ENCODE data around the gene OSBPL6. TPM values are rescaled to one million over a fixed set of nuclear protein-coding genes. Genes with fewer than 3 reads are reported as not detected.

The OSBPL6 gene
- total and polyA plus RNA-seq, 2 of the 13 experiments (the other 11 are each of a cell fraction or from before 2014, with no cell fraction given) = 0.03 to 0.11 TPM

GRCh38 chr2:178285287-178285615, 90.9 kb downstream of the OSBPL6 start (continued):
- TF ChIP-seq ZHX2 (IDR thresholded peaks at IDR 0.05; ENCODE audit: low read depth) (no peak), ZHX2 (CRISPR knock-in tag; IDR thresholded peaks at IDR 0.05; ENCODE audit: borderline replicate concordance) (no peak), ZNF224 (CRISPR knock-in tag; IDR thresholded peaks at IDR 0.05) (no peak), ZHX1 (CRISPR knock-in tag; IDR thresholded peaks at IDR 0.05; ENCODE audit: low read depth) (no peak), ZNF18 (CRISPR knock-in tag; IDR thresholded peaks at IDR 0.05; ENCODE audit: insufficient replicate concordance) (no peak), ZNF24 (IDR thresholded peaks at IDR 0.05) (no peak), AGO1 (IDR thresholded peaks at IDR 0.05; ENCODE audit: low read depth, low read length, poor library complexity, severe bottlenecking) (no peak), ZBTB46 (CRISPR knock-in tag; IDR thresholded peaks at IDR 0.05; ENCODE audit: borderline replicate concordance) (no peak), DMTF1 (CRISPR knock-in tag; IDR thresholded peaks at IDR 0.05) (no peak), MEF2D (CRISPR knock-in tag; IDR thresholded peaks at IDR 0.05) (no peak), BHLHE40 (IDR thresholded peaks at IDR 0.05; ENCODE audit: low read length) (no peak), KLF6 (CRISPR knock-in tag; IDR thresholded peaks at IDR 0.05) (no peak)
